MCF 10A (cell line): ENCODE measurements around the gene CACNA1S. TPM values are rescaled to one million over a fixed set of nuclear protein-coding genes. Genes with fewer than 3 reads are reported as not detected.

Source experiments
- BruUV-seq: library from RNA; stranded (reverse); fragments of 400-500 nt; replicated peaks from 2 replicates; lab custom pipeline; 2021; lab: Mats Ljungman, UMichigan
- CTCF ChIA-PET: fragments of 300-600 bp; sonication (Branson Sonifier 250); formaldehyde crosslinking; extraction: SDS; loops from one replicate; lab custom pipeline; 2021; ENCODE audit warnings: antibody characterized with exemption, inconsistent platforms; lab: Yijun Ruan, JAX
- POLR2A ChIA-PET: fragments of 300-600, 350-650 bp; sonication (Branson Sonifier 250); formaldehyde crosslinking; extraction: SDS; loops from one replicate; lab custom pipeline; 2020; ENCODE audit warnings: antibody characterized with exemption, inconsistent platforms; lab: Yijun Ruan, JAX
- DNase-seq: peaks from one replicate; pipeline ENCODE4 v3.0.0-alpha.2; 2018; ENCODE audit not compliant: unreplicated experiment
- H3K27ac Mint-ChIP-seq: one replicate; pipeline ENCODE4 v1.8.0; 2022; ENCODE audit warnings: mild to moderate bottlenecking, low read depth, mixed read lengths; ENCODE audit not compliant: unreplicated experiment
- H3K27me3 Mint-ChIP-seq: one replicate; pipeline ENCODE4 v1.8.0; 2022; ENCODE audit warnings: mixed read lengths; ENCODE audit not compliant: insufficient read depth, unreplicated experiment
- H3K36me3 Mint-ChIP-seq: one replicate; pipeline ENCODE4 v1.8.0; 2022; ENCODE audit warnings: mild to moderate bottlenecking, moderate library complexity, mixed read lengths; ENCODE audit not compliant: insufficient read depth, unreplicated experiment
- H3K4me1 Mint-ChIP-seq: one replicate; pipeline ENCODE4 v1.8.0; 2022; ENCODE audit warnings: mixed read lengths; ENCODE audit not compliant: insufficient read depth, unreplicated experiment
- H3K4me3 Mint-ChIP-seq: one replicate; pipeline ENCODE4 v1.8.0; 2022; ENCODE audit warnings: mild to moderate bottlenecking, moderate library complexity, mixed read lengths; ENCODE audit not compliant: unreplicated experiment
- H3K9me3 Mint-ChIP-seq: one replicate; pipeline ENCODE4 v1.8.0; 2022; ENCODE audit warnings: mixed read lengths; ENCODE audit not compliant: unreplicated experiment
- CTCF ChIP-seq: fragments of 200-600 bp; IDR thresholded peaks from one replicate; pipeline ENCODE4 v1.8.0; 2022; ENCODE audit warnings: antibody characterized with exemption, mild to moderate bottlenecking; ENCODE audit not compliant: unreplicated experiment
- intact Hi-C: fragments of 100-400 bp; cut with micrococcal nuclease; formaldehyde crosslinking; loops from 2 replicates; pipeline ENCODE4 v1.14.1; 2022
- total RNA-seq: library from RNA; stranded (reverse); gene quantifications from 2 replicates; pipeline ENCODE4 v1.2.3, GENCODE V29; 2022

CACNA1S gene
- total RNA-seq, 1 experiment from 2014 or later, result not detected

DNA sequence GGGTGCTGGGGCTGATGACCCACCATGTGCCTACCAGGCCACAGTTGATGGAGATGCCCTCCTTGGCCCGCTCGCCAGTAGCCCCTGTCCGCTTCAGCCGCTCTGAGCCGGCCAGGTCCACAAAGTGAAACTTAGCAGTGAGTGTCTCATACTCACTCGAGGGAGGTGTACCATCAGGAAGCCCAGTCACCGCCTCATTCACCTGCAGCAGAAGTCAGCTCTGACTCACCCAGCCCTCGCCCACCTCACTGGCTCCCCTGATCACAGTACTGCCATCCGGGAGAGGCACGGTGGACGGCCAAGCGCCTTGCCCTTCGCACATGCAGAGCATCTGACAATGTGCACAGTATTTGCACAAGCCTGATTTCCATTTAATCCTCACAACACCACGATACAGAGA, 107.5 kb downstream of the CACNA1S start:
- Mint-ChIP-seq H3K27ac (no peak overlapping the region), H3K4me3 (no peak overlapping the region), H3K9me3 (no peaks in the 10 kb centered on the region), H3K36me3 (no peaks in the 10 kb centered on the region), H3K4me1 (no peaks in the 10 kb centered on the region), H3K27me3 (no peaks in the 10 kb centered on the region)
- no TSS peak for BruUV-seq
- DNase-seq, result no peak
- intact Hi-C loops, result no loop called here
- ChIA-PET POLR2A (interaction anchor here (1.2 kb wide), 1 partner anchor 58 kb away, joined by 4 read pairs; no protein-coding TSS in a partner anchor), CTCF (interaction anchor here (0.6 to 1.3 kb wide), 3 partner anchors 38 to 444 kb away, joined by 3 to 4 read pairs (median 3); no protein-coding TSS in a partner anchor)
- TF ChIP-seq CTCF, result no peak

DNA sequence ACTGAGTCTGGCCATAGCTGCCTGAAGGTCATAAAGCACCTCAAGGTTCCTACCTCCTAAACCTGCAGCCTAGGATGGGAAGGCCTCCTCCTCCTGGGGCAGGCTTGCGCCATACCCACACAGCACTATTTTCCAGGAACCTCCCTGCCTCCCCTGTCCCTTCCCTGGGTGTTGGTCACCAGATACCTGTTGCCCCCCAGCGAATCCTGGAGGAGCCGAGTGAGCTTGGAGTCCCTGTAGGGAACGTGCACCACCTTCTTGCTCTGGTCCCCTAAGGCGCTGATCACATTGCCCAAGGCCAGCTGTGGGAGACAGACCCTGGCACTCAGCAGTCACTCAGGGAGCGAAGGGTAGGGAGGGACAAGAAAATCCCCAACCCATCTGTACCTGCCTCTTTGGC, 108.1 kb downstream of the CACNA1S start:
- no peaks in the 10 kb centered on the region for H3K27me3 Mint-ChIP-seq
- POLR2A ChIA-PET, result interaction anchor here (1.2 kb wide), 1 partner anchor 59 kb away, joined by 4 read pairs; no protein-coding TSS in a partner anchor
- no peaks in the 10 kb centered on the region for H3K36me3 Mint-ChIP-seq
- no peak for TF ChIP-seq CTCF
- BruUV-seq, result no TSS peak
- H3K4me3 Mint-ChIP-seq, result no peak overlapping the region
- no peak overlapping the region for H3K27ac Mint-ChIP-seq
- H3K9me3 Mint-ChIP-seq, result no peaks in the 10 kb centered on the region
- CTCF ChIA-PET, result interaction anchor here (0.6 to 0.8 kb wide), 2 partner anchors 31 to 444 kb away, joined by 3 to 4 read pairs; no protein-coding TSS in a partner anchor
- no peak for DNase-seq
- H3K4me1 Mint-ChIP-seq, result no peaks in the 10 kb centered on the region
- intact Hi-C loops, result no loop called here

DNA sequence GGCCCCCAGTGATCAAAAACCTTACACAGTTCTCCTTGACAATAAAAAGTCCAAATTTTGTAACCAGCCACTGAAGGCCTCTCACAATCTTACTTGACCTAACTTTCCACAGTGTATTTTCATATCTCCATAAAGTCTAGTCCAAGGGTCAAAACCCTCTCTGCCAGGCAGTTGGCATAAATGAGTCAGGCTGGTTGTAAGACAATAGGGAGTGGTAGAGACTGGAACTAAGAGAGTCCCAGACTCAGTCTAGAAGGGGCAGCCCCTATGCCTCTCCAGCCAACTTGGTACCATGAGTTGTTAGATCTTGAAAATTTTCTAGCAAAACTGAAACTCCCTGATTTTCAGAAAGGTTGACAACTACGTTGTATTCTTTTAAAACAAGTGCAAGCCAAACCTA, 109.7 kb downstream of the CACNA1S start:
- POLR2A ChIA-PET, result no interaction called here
- no TSS peak for BruUV-seq
- CTCF ChIA-PET, result interaction anchor here (1.1 kb wide), 1 partner anchor 22 kb away, joined by 4 read pairs; no protein-coding TSS in a partner anchor
- Mint-ChIP-seq H3K9me3 (no peaks in the 10 kb centered on the region), H3K4me3 (no peak overlapping the region), H3K27ac (no peak overlapping the region), H3K27me3 (no peaks in the 10 kb centered on the region), H3K4me1 (no peaks in the 10 kb centered on the region), H3K36me3 (no peaks in the 10 kb centered on the region)
- TF ChIP-seq CTCF, result no peak
- no peak for DNase-seq
- intact Hi-C loops, result no loop called here

GRCh38 chr1:201001962-201002361, 110.3 kb downstream of the CACNA1S start:
- CTCF ChIA-PET, result interaction anchor here (1.1 kb wide), 1 partner anchor 22 kb away, joined by 4 read pairs; no protein-coding TSS in a partner anchor
- TF ChIP-seq CTCF, result no peak
- Mint-ChIP-seq H3K9me3 (no peaks in the 10 kb centered on the region), H3K27me3 (no peaks in the 10 kb centered on the region), H3K27ac (no peak overlapping the region), H3K36me3 (no peaks in the 10 kb centered on the region), H3K4me3 (no peak overlapping the region), H3K4me1 (no peaks in the 10 kb centered on the region)
- BruUV-seq, result no TSS peak
- intact Hi-C loops, result no loop called here
- POLR2A ChIA-PET, result interaction anchor here (0.6 kb wide), 1 partner anchor 422 kb away, joined by 3 read pairs; no protein-coding TSS in a partner anchor
- DNase-seq, result no peak
